ENCODE data around the gene PHTF2. TPM values are rescaled to one million over a fixed set of nuclear protein-coding genes. Genes with fewer than 3 reads are reported as not detected.
"Not testable (repeated sequence)": the region's sequence is repeated elsewhere in the genome, so short reads cannot be mapped to it uniquely, and the experiment has no call there.

PHTF2 gene
- total RNA-seq, 2 donors from 2014 or later: 15.4 to 20.6 TPM

GRCh38 chr7:77782383-77782782 is 16.2 kb upstream of the PHTF2 start:
- no peak overlapping the region for H3K9ac ChIP-seq (ENCODE audit: extremely low read depth, low read length, poor library complexity, severe bottlenecking)
- no peaks in the 10 kb centered on the region for H3K27me3 Mint-ChIP-seq (ENCODE audit: insufficient read depth)
- H3K9me3 Mint-ChIP-seq: peaks cover 19% of the 10 kb centered on the region
- peaks cover 43% of the 10 kb centered on the region for H3K36me3 Mint-ChIP-seq (ENCODE audit: low read depth)
- peaks cover 35% of the 10 kb centered on the region for H3K9me3 ChIP-seq (ENCODE audit: control insufficient read depth, low read length)
- H3K4me1 Mint-ChIP-seq: peaks cover 3% of the 10 kb centered on the region
- H3K4me1 ChIP-seq (ENCODE audit: control insufficient read depth, insufficient read depth, low read length): no peaks in the 10 kb centered on the region
- no peak overlapping the region for H3K27ac ChIP-seq (ENCODE audit: low read depth, low read length)
- no peak overlapping the region for H3K4me3 Mint-ChIP-seq
- whole genome bisulfite sequencing, 2 experiments (ENCODE audit: insufficient coverage in 1 of 2, insufficient read length in 1 of 2): 90 to 98% methylated on average over 2 to 4 of the region's 4 CpGs
- no peak for TF ChIP-seq CTCF (conservative IDR thresholded peaks at IDR 0.05)
- no peaks in the 10 kb centered on the region for H3K27me3 ChIP-seq (ENCODE audit: control insufficient read depth, insufficient read depth, low read length, poor library complexity, severe bottlenecking)
- DNase-seq: no peak
- H3K27ac Mint-ChIP-seq: no peak overlapping the region
- no peak overlapping the region for H3K4me3 ChIP-seq (ENCODE audit: low read length)
- peaks cover 68% of the 10 kb centered on the region for H3K36me3 ChIP-seq (ENCODE audit: control insufficient read depth, insufficient read depth, low read length)

- TF ChIP-seq CTCF (conservative IDR thresholded peaks at IDR 0.05): no peak
- H3K27me3 ChIP-seq (ENCODE audit: control insufficient read depth, insufficient read depth, low read length, poor library complexity, severe bottlenecking): no peaks in the 10 kb centered on the region
- H3K27ac ChIP-seq (ENCODE audit: low read depth, low read length): no peak overlapping the region
- H3K4me1 Mint-ChIP-seq: peaks cover 3% of the 10 kb centered on the region
- WGBS, 2 experiments (ENCODE audit: insufficient coverage in 1 of 2, insufficient read length in 1 of 2): 100% methylated on average over 1 of the region's 1 CpG; no CpG with 5 or more reads in 1 of the 2 experiments
- no peak overlapping the region for H3K27ac Mint-ChIP-seq
- no peak for DNase-seq
- no peak overlapping the region for H3K9ac ChIP-seq (ENCODE audit: extremely low read depth, low read length, poor library complexity, severe bottlenecking)
- H3K36me3 Mint-ChIP-seq (ENCODE audit: low read depth): peaks cover 43% of the 10 kb centered on the region
- H3K4me3 Mint-ChIP-seq: no peak overlapping the region
- H3K9me3 ChIP-seq (ENCODE audit: control insufficient read depth, low read length): peaks cover 35% of the 10 kb centered on the region
- peaks cover 64% of the 10 kb centered on the region for H3K36me3 ChIP-seq (ENCODE audit: control insufficient read depth, insufficient read depth, low read length)
- H3K4me3 ChIP-seq (ENCODE audit: low read length): no peak overlapping the region
- no peaks in the 10 kb centered on the region for H3K27me3 Mint-ChIP-seq (ENCODE audit: insufficient read depth)
- H3K4me1 ChIP-seq (ENCODE audit: control insufficient read depth, insufficient read depth, low read length): no peaks in the 10 kb centered on the region
- H3K9me3 Mint-ChIP-seq: peaks cover 19% of the 10 kb centered on the region
Observed at GRCh38 chr7:77783111-77783510, 15.5 kb upstream of the PHTF2 start.

GRCh38 chr7:77783545-77783944 is 15.0 kb upstream of the PHTF2 start:
- peaks cover 41% of the 10 kb centered on the region for H3K36me3 Mint-ChIP-seq (ENCODE audit: low read depth)
- H3K4me3 ChIP-seq (ENCODE audit: low read length): no peak overlapping the region
- H3K4me3 Mint-ChIP-seq: no peak overlapping the region
- H3K9me3 Mint-ChIP-seq: peaks cover 19% of the 10 kb centered on the region
- peaks cover 60% of the 10 kb centered on the region for H3K36me3 ChIP-seq (ENCODE audit: control insufficient read depth, insufficient read depth, low read length)
- H3K27me3 ChIP-seq (ENCODE audit: control insufficient read depth, insufficient read depth, low read length, poor library complexity, severe bottlenecking): no peaks in the 10 kb centered on the region
- H3K27ac Mint-ChIP-seq: no peak overlapping the region
- H3K4me1 Mint-ChIP-seq: peaks cover 3% of the 10 kb centered on the region
- WGBS, 2 experiments (ENCODE audit: insufficient coverage in 1 of 2, insufficient read length in 1 of 2): 93 to 100% methylated on average over 2 to 3 of the region's 3 CpGs
- H3K9ac ChIP-seq (ENCODE audit: extremely low read depth, low read length, poor library complexity, severe bottlenecking): no peak overlapping the region
- H3K9me3 ChIP-seq (ENCODE audit: control insufficient read depth, low read length): peaks cover 35% of the 10 kb centered on the region
- no peak for DNase-seq
- no peak for TF ChIP-seq CTCF (conservative IDR thresholded peaks at IDR 0.05)
- H3K27ac ChIP-seq (ENCODE audit: low read depth, low read length): no peak overlapping the region
- H3K4me1 ChIP-seq (ENCODE audit: control insufficient read depth, insufficient read depth, low read length): no peaks in the 10 kb centered on the region
- no peaks in the 10 kb centered on the region for H3K27me3 Mint-ChIP-seq (ENCODE audit: insufficient read depth)

- H3K27me3 ChIP-seq (ENCODE audit: control insufficient read depth, insufficient read depth, low read length, poor library complexity, severe bottlenecking); H3K4me3 ChIP-seq (ENCODE audit: low read length); H3K4me3 Mint-ChIP-seq; H3K4me1 ChIP-seq (ENCODE audit: control insufficient read depth, insufficient read depth, low read length); H3K9ac ChIP-seq (ENCODE audit: extremely low read depth, low read length, poor library complexity, severe bottlenecking); H3K27ac Mint-ChIP-seq; H3K27ac ChIP-seq (ENCODE audit: low read depth, low read length); H3K27me3 Mint-ChIP-seq (ENCODE audit: insufficient read depth); DNase-seq; H3K4me1 Mint-ChIP-seq: not testable (repeated sequence)
- WGBS, 2 experiments (ENCODE audit: insufficient coverage in 1 of 2, insufficient read length in 1 of 2): 95% methylated on average over 7 to 10 of the region's 10 CpGs
- Histone ChIP-seq H3K36me3 (ENCODE audit: control insufficient read depth, insufficient read depth, low read length) (peaks cover 53% of the 10 kb centered on the region), H3K9me3 (ENCODE audit: control insufficient read depth, low read length) (peaks cover 35% of the 10 kb centered on the region)
- H3K9me3 Mint-ChIP-seq: peaks cover 19% of the 10 kb centered on the region
- H3K36me3 Mint-ChIP-seq (ENCODE audit: low read depth): peaks cover 37% of the 10 kb centered on the region
Observed at GRCh38 chr7:77784426-77784825, 14.1 kb upstream of the PHTF2 start.
